Hepatocyte (in vitro differentiated cells): ENCODE results near the gene SERPINB13.

Experiments
- EZH2 ChIP-seq: fragments of 200-600 bp; sonication (generic); IDR thresholded peaks from 2 replicates; pipeline ENCODE4 v1.6.1; 2016; ENCODE audit warnings: antibody characterized with exemption, mild to moderate bottlenecking, borderline replicate concordance
- TF ChIP-seq, protein P1 (sequence below): fragments of 200-600 bp; sonication (generic); IDR thresholded peaks from 2 replicates; pipeline ENCODE4 v1.5.1; 2016; ENCODE audit warnings: antibody characterized with exemption, mild to moderate bottlenecking; ENCODE audit not compliant: poor library complexity

DNA sequence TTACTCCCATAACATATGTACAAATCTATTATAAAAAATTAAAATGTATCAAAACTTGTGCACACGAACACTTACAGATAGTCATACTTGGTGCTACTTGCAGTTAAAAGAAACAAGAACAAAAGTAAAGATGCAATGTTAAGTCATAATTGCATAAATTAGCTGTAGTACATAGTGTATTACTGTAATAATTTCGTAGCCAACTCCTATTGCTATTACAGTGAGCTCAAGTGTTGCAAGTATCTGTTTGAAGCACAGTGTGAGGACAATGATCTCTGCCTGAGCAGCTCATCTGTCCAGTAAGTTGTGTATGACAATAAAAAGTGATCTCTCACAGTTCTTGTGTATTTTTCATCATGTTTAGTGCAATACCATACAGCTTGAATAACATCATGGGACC lies 7.5 kb upstream of the SERPINB13 start:
- TF ChIP-seq, protein P1, sequence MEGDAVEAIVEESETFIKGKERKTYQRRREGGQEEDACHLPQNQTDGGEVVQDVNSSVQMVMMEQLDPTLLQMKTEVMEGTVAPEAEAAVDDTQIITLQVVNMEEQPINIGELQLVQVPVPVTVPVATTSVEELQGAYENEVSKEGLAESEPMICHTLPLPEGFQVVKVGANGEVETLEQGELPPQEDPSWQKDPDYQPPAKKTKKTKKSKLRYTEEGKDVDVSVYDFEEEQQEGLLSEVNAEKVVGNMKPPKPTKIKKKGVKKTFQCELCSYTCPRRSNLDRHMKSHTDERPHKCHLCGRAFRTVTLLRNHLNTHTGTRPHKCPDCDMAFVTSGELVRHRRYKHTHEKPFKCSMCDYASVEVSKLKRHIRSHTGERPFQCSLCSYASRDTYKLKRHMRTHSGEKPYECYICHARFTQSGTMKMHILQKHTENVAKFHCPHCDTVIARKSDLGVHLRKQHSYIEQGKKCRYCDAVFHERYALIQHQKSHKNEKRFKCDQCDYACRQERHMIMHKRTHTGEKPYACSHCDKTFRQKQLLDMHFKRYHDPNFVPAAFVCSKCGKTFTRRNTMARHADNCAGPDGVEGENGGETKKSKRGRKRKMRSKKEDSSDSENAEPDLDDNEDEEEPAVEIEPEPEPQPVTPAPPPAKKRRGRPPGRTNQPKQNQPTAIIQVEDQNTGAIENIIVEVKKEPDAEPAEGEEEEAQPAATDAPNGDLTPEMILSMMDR = no peak
- TF ChIP-seq EZH2 = no peak
